Measurements from ENCODE around the gene PAK5.

GRCh38 chr20:9514072-9514460, 324.8 kb downstream of the PAK5 start:
- TF ChIP-seq CTCF (IDR thresholded peaks at IDR 0.05 in 2 of 3, conservative IDR thresholded peaks at IDR 0.05 in 1 of 3; ENCODE audit: insufficient read depth in 2 of 3, low read depth in 1 of 3, low read length in 3 of 3), result no peak
- TF ChIP-seq TAF1 (IDR thresholded peaks at IDR 0.05; ENCODE audit: control insufficient read depth, extremely low read depth, insufficient read depth, low read length, severe bottlenecking), result no peak
- TF ChIP-seq POLR2A (conservative IDR thresholded peaks at IDR 0.05), result no peak
- TF ChIP-seq ZNF778 (CRISPR knock-in tag; IDR thresholded peaks at IDR 0.05), result no peak
- no peak for TF ChIP-seq ZHX1 (conservative IDR thresholded peaks at IDR 0.05; ENCODE audit: low read length)
- no peak for TF ChIP-seq AFF4 (CRISPR knock-in tag; IDR thresholded peaks at IDR 0.05)
- no peak for TF ChIP-seq STAT6 (CRISPR knock-in tag; IDR thresholded peaks at IDR 0.05)
- no peak for TF ChIP-seq ZNF740 (CRISPR knock-in tag; IDR thresholded peaks at IDR 0.05)
- TF ChIP-seq ZNF740 (tag; IDR thresholded peaks at IDR 0.05), result no peak
- TF ChIP-seq ZNF551 (CRISPR knock-in tag; IDR thresholded peaks at IDR 0.05), result no peak
- no peak for TF ChIP-seq USF2 (CRISPR knock-in tag; IDR thresholded peaks at IDR 0.05)
- no peak for TF ChIP-seq CBX3 (IDR thresholded peaks at IDR 0.05; ENCODE audit: borderline replicate concordance in 1 of 2, low read length in 2 of 2)
- no peak for TF ChIP-seq MLLT1 (IDR thresholded peaks at IDR 0.05)
- TF ChIP-seq MAX (CRISPR knock-in tag; IDR thresholded peaks at IDR 0.05), result no peak
